ENCODE results near the gene SYCE3. TPM values are rescaled to one million over a fixed set of nuclear protein-coding genes. Genes with fewer than 3 reads are reported as not detected.

Gene SYCE3
- total and polyA plus RNA-seq, 11 donors, result not detected

GRCh38 chr22:50508897-50509296 is 53.8 kb downstream of the SYCE3 start:
- ATAC-seq (no peak), DNase-seq (no peak)
- peaks cover 8 to 31% (median 23%) of the 10 kb centered on the region in 12 donors for H3K4me1 ChIP-seq
- 7 to 14% (median 10%) methylated on average over 3 of the region's 3 CpGs for WGBS, 4 donors
- H3K36me3 ChIP-seq, result peaks cover 0 to 39% (median 23%) of the 10 kb centered on the region in 9 donors
- peak overlapping the region; percentile 67 to 97 (median 78) for H3K4me3 ChIP-seq
- peak overlapping the region in 10 of 12 donors; percentile 78 to 93 (median 90) for H3K27ac ChIP-seq
- H3K27me3 ChIP-seq, result no peaks in the 10 kb centered on the region
- no peaks in the 10 kb centered on the region for H3K9me3 ChIP-seq
- intact Hi-C loops (cut with DNase I), result loop anchor here in 4 of 10 donors (1.0 to 10.0 kb wide), 6 partner anchors 16 to 264 kb away; partner anchors contain the start of genes HDAC10 (in 2 of the 4), SCO2 (in 2 of the 4), CHKB (in 1 of the 4) and SYCE3 (in 1 of the 4)
- no peak for TF ChIP-seq CTCF (IDR thresholded peaks at IDR 0.05)
- TF ChIP-seq POLR2A (IDR thresholded peaks at IDR 0.05), result no peak

GRCh38 chr22:50507991-50508884 is 54.5 kb downstream of the SYCE3 start, which contains the start of gene NCAPH2:
Gene NCAPH2 (plus strand): TSS chr22:50508224. CDS start chr22:50508338, 114 bp downstream.
- Histone ChIP-seq H3K36me3 (peaks cover 0 to 43% (median 28%) of the 10 kb centered on the region in 9 donors), H3K9me3 (no peaks in the 10 kb centered on the region), H3K4me3 (peak within 1 kb of the TSS; percentile 80 to 100 (median 96)), H3K4me1 (peaks cover 8 to 31% (median 23%) of the 10 kb centered on the region in 12 donors), H3K27ac (peak within 1 kb of the TSS; percentile 86 to 98 (median 93)), H3K27me3 (no peaks in the 10 kb centered on the region)
- ATAC-seq (peak; percentile 60 to 86 (median 78)), DNase-seq (peak; percentile 95 to 99 (median 97))
- intact Hi-C loops (cut with DNase I), result loop anchor here in 4 of 10 donors (1.0 to 10.0 kb wide), 7 partner anchors 17 to 263 kb away; partner anchors contain the start of genes HDAC10 (in 2 of the 4), SCO2 (in 2 of the 4), CHKB (in 1 of the 4) and SBF1 (in 1 of the 4)
- 0 to 2% (median 1%) methylated on average over 19 to 76 of the region's 76 CpGs for WGBS, 4 donors
- TF ChIP-seq CTCF (IDR thresholded peaks at IDR 0.05) (peak in 1 of 12 donors; percentile 23), POLR2A (IDR thresholded peaks at IDR 0.05) (peak in 1 of 2 donors; percentile 71)

- intact Hi-C loops (cut with DNase I), result loop anchor here in 4 of 10 donors (2.0 to 10.0 kb wide), 5 partner anchors 33 to 263 kb away; partner anchors contain the start of genes HDAC10 (in 2 of the 4), CHKB (in 1 of the 4), SBF1 (in 1 of the 4) and SYCE3 (in 1 of the 4)
These were observed 55.2 kb downstream of the SYCE3 start, which contains the start of gene LMF2 for GRCh38 chr22:50507421-50507990. Gene LMF2 (minus strand): TSS chr22:50507702. CDS start chr22:50507675, 27 bp downstream.

More at GRCh38 chr22:50507421-50507990, 55.2 kb downstream of the SYCE3 start, which contains the start of gene LMF2:
- no peaks in the 10 kb centered on the region for H3K9me3 ChIP-seq
- H3K27me3 ChIP-seq, result no peaks in the 10 kb centered on the region
- peak within 1 kb of the TSS; percentile 86 to 98 (median 93) for H3K27ac ChIP-seq
- peak; percentile 91 to 95 (median 93) for DNase-seq
- WGBS, 4 donors, result 0 to 1% (median 1%) methylated on average over 11 to 61 of the region's 62 CpGs
- peak; percentile 71 to 85 (median 84) for ATAC-seq
- peaks cover 0 to 45% (median 35%) of the 10 kb centered on the region in 9 donors for H3K36me3 ChIP-seq
- peak within 1 kb of the TSS; percentile 80 to 100 (median 96) for H3K4me3 ChIP-seq
- peak in 1 of 2 donors; percentile 65 for TF ChIP-seq POLR2A (IDR thresholded peaks at IDR 0.05)
- TF ChIP-seq CTCF (IDR thresholded peaks at IDR 0.05), result peak in 2 of 12 donors; percentile 15 to 20
- peaks cover 8 to 31% (median 23%) of the 10 kb centered on the region in 12 donors for H3K4me1 ChIP-seq
